Adipocyte (in vitro differentiated cells): Measurements from ENCODE around the gene GRIA4.

Experiments
- DNase-seq: peaks from one replicate; pipeline ENCODE4 v3.0.0-alpha.2; 2015; ENCODE audit warnings: low read depth
- H3K27me3 ChIP-seq: replicated peaks from 2 replicates; pipeline ENCODE4 v1.7.0; 2013; ENCODE audit warnings: mild to moderate bottlenecking, low read length, moderate library complexity; ENCODE audit not compliant: control insufficient read depth, insufficient read depth
- H3K36me3 ChIP-seq: 2 replicates; pipeline ENCODE4 v1.7.0; 2013; ENCODE audit warnings: low read length, mild to moderate bottlenecking, moderate library complexity; ENCODE audit not compliant: control insufficient read depth, insufficient read depth, severe bottlenecking
- H3K4me1 ChIP-seq: 2 replicates; pipeline ENCODE4 v1.7.0; 2013; ENCODE audit warnings: mild to moderate bottlenecking, low read length, moderate library complexity; ENCODE audit not compliant: control insufficient read depth, insufficient read depth
- H3K4me3 ChIP-seq: 2 replicates; pipeline ENCODE4 v1.7.0; 2013; ENCODE audit warnings: mild to moderate bottlenecking, low read length, moderate library complexity
- H3K9ac ChIP-seq: 2 replicates; pipeline ENCODE4 v1.7.0; 2013; ENCODE audit warnings: mild to moderate bottlenecking, low read length, moderate library complexity
- H3K9me3 ChIP-seq: 2 replicates; pipeline ENCODE4 v1.7.0; 2013; ENCODE audit warnings: mild to moderate bottlenecking, low read length, moderate library complexity; ENCODE audit not compliant: control insufficient read depth

The GRIA4 gene

DNA sequence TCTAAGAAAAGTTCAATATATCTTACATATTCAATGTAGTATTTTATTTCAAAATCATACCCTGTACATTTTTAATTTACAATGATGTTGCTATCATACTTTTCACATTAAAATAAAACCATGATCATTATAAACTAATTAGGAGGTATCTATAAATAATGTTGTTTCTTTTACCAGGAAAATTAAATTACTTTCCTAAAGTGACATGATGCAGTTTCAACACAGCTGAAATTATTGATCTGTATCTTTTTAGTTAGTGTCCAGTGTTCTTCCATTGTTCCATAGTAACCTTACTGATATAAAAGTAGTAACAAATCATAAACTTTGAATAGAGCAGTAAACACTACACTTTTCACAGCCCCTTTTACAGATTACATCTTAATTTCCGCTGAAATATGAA, 29.7 kb downstream of the GRIA4 start:
- H3K9ac ChIP-seq, result no peak overlapping the region
- H3K27me3 ChIP-seq, result no peaks in the 10 kb centered on the region
- no peaks in the 10 kb centered on the region for H3K4me1 ChIP-seq
- H3K9me3 ChIP-seq, result no peaks in the 10 kb centered on the region
- DNase-seq, result no peak
- no peak overlapping the region for H3K4me3 ChIP-seq
- no peaks in the 10 kb centered on the region for H3K36me3 ChIP-seq

DNA sequence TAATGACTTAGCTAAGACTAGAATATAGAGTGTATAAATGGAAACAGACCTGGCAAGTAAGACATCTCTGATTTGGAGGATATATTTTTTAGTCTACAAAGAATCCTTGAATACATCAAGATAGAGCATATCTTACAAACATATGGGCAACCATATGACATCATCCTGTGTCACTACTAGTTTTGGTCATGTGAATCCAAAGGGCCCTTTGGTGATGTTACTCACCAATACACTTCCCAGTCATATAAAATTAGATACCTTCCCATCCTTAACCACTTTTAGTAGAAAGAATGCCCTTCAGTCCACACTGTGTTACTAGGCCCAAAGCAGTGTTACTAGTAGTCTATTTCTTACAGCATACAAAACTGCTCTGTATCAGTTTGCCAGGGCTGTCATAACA, 31.6 kb downstream of the GRIA4 start:
- no peaks in the 10 kb centered on the region for H3K27me3 ChIP-seq
- no peak overlapping the region for H3K4me3 ChIP-seq
- no peaks in the 10 kb centered on the region for H3K36me3 ChIP-seq
- no peaks in the 10 kb centered on the region for H3K9me3 ChIP-seq
- no peaks in the 10 kb centered on the region for H3K4me1 ChIP-seq
- DNase-seq, result no peak
- H3K9ac ChIP-seq, result no peak overlapping the region

DNA sequence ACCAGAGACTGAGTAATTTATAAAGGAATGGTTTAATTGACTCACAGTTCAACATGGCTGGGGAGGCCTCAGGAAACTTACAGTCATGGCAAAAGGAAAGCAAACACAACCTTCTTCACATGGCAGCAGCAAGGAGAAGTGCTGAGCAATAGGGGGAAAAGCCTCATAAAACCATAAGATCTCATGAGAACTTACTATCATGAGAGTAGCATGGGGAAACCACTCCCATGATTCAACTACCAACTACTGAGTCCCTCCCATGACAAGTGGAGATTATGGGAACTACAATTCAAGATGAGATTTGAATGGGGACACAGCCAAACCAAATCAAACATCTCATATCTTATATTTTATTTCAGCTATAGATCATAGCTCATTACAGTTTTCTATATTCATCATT, 33.0 kb downstream of the GRIA4 start:
- no peaks in the 10 kb centered on the region for H3K36me3 ChIP-seq
- no peaks in the 10 kb centered on the region for H3K4me1 ChIP-seq
- DNase-seq, result no peak
- peaks cover 9% of the 10 kb centered on the region for H3K9me3 ChIP-seq
- no peaks in the 10 kb centered on the region for H3K27me3 ChIP-seq
- no peak overlapping the region for H3K9ac ChIP-seq
- no peak overlapping the region for H3K4me3 ChIP-seq

DNA sequence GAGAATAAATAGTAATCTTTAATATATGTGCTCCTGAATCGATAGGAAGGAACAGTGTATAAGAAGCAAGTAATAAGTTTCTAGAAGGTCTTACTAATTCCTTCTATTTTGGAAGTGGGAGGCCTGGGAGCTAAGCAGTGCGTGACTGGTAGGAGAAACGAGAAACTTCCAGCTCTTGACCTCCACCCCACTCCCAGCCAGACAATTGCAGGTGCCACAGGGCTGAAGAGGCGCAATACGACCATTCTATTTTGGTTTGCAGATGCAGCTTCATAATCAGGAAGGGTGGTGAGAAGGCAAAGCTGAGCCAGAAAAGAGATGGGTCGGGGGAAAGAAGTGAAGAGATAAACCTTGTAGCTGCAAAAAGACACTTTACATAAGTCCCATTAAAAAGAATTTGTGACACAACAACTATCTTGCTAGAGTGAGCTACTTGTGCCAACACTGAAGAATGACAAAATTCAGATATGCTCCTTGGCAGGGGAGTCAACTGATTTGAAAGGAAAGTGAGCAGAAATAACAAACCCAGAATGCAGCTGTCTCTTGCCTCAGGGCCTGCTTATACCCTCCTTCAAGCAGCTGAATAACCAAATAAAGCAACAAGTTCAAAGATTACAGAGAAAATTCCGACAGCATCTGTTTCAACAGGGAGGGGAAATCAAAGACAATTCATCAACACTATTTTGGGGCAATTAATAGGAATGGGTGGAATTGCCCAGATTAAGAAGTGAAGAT, 35.1 kb downstream of the GRIA4 start:
- Histone ChIP-seq H3K9ac (no peak overlapping the region), H3K36me3 (no peaks in the 10 kb centered on the region), H3K4me3 (no peak overlapping the region), H3K4me1 (no peaks in the 10 kb centered on the region), H3K9me3 (peaks cover 9% of the 10 kb centered on the region), H3K27me3 (no peaks in the 10 kb centered on the region)
- peak; percentile 23 for DNase-seq

DNA sequence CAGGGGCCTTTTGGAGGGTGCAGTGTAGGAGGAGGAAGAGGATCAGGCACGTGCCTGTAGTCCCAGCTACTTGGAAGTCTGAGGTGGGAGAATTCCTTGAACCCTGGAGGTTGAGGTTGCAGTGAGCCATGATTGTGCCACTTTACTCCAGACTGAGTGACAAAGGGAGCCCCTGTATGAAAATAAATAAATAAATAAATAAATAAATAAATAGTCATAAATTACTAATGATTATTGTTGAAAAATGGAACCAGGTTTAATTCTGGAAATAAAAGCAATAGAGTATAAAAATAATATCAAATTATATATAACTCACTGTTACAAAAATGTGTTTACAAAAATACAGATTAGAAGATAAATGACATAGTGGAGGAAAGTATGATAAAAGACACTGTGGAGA, 37.9 kb downstream of the GRIA4 start:
- H3K27me3 ChIP-seq, result no peaks in the 10 kb centered on the region
- no peak for DNase-seq
- H3K4me3 ChIP-seq, result no peak overlapping the region
- no peaks in the 10 kb centered on the region for H3K4me1 ChIP-seq
- H3K9me3 ChIP-seq, result peaks cover 9% of the 10 kb centered on the region
- no peak overlapping the region for H3K9ac ChIP-seq
- no peaks in the 10 kb centered on the region for H3K36me3 ChIP-seq

DNA sequence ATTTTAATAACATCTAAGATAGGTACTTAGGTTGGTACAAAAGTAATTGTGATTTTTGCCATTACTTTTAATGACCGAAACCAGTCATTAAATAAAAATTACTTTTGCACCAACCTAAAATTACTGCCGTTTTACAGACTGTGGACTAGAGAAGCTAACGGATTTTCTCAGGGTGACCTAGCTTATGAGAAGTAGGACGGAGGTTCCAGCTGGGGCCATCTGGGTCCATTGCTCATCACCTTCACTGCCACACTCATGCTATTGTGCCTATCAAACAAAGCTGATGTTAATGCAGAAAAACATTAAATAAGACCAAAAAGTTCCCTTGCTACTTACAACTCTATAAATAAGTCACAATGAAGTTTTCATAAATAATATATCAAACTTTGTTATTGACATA, 38.9 kb downstream of the GRIA4 start:
- Histone ChIP-seq H3K4me3 (no peak overlapping the region), H3K9ac (no peak overlapping the region), H3K27me3 (no peaks in the 10 kb centered on the region), H3K4me1 (no peaks in the 10 kb centered on the region), H3K9me3 (peaks cover 9% of the 10 kb centered on the region), H3K36me3 (no peaks in the 10 kb centered on the region)
- no peak for DNase-seq

DNA sequence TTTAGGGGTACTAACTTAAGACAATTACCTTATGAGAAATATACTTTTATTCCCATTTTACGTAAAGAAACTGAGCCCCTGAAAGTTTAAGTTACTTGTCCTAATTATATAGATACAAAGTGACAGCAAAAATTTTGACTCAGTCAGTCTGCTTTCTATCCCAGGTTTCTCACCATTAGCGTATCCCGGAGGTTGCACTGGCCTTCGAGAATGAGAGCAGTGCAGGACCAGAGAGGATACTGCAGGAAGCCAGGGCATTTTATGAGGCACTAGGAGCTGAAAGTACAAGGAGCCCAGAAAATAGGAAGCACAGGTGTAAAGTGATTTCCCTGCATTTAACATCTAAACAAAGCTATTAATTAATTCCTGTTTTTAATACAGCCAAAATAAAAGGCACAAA, 55.4 kb downstream of the GRIA4 start:
- no peak overlapping the region for H3K4me3 ChIP-seq
- H3K9me3 ChIP-seq, result no peaks in the 10 kb centered on the region
- no peaks in the 10 kb centered on the region for H3K36me3 ChIP-seq
- H3K9ac ChIP-seq, result no peak overlapping the region
- H3K4me1 ChIP-seq, result no peaks in the 10 kb centered on the region
- H3K27me3 ChIP-seq, result no peaks in the 10 kb centered on the region
- no peak for DNase-seq

DNA sequence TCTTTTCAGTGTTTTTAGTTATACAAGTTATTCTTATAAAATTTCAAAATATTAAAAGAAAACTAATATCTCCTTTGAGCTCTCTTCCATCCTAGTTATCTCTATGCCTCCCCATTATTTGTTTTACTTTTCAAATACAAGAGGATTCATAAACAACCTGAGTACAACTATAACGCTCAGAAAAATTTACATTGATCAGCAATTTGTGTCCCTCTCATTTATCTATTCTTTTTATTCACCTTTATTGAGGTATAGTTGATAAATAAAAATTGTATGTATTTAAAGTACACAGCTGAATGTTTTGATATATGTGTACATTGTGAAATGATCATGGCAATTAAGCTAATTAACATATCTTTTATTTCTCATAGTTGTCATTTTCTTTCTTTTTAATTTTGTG, 57.6 kb downstream of the GRIA4 start:
- no peak overlapping the region for H3K9ac ChIP-seq
- H3K9me3 ChIP-seq, result no peaks in the 10 kb centered on the region
- no peaks in the 10 kb centered on the region for H3K27me3 ChIP-seq
- no peaks in the 10 kb centered on the region for H3K36me3 ChIP-seq
- DNase-seq, result no peak
- H3K4me1 ChIP-seq, result no peaks in the 10 kb centered on the region
- no peak overlapping the region for H3K4me3 ChIP-seq

DNA sequence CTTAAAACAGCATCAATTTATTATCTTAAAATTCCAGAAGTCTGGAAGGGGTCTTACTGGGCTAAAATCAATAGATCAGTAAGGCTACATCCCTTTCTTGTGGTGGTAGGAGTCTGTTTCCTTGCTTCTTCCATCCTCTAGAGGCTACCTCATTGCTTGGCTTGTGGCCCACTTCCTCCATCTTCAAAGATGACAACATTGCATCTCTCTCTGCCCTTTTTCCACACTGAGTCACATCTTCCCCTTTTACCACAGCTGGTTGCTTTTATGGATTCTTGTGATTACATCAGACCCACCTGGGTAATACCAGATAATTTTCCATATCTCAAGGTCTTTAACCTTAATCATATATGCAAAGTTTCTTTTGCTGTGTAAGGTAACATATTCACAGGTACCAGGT, 60.9 kb downstream of the GRIA4 start:
- Histone ChIP-seq H3K9ac (no peak overlapping the region), H3K27me3 (no peaks in the 10 kb centered on the region), H3K9me3 (no peaks in the 10 kb centered on the region), H3K4me3 (no peak overlapping the region), H3K36me3 (no peaks in the 10 kb centered on the region), H3K4me1 (no peaks in the 10 kb centered on the region)
- no peak for DNase-seq

DNA sequence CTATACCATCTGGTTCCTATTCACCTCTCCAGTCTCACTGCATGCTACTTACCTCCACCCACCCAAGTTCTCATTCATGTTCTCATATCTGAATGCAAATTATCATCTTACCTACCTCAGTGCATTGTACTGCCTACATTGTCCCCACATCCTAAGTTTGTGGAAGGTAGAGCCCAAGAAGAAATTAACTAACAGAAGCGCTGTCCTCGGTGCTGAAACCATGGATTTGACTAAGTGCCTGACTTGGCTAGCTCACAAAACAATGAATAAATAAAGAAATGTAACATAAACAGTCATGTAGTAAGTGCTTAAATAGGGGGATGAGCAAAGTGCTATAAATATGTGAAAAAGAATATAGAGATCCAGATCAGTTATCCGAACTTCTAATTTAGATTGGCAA, 63.2 kb downstream of the GRIA4 start:
- no peaks in the 10 kb centered on the region for H3K4me1 ChIP-seq
- H3K27me3 ChIP-seq, result no peaks in the 10 kb centered on the region
- DNase-seq, result peak; percentile 74
- H3K4me3 ChIP-seq, result no peak overlapping the region
- H3K36me3 ChIP-seq, result no peaks in the 10 kb centered on the region
- H3K9me3 ChIP-seq, result no peaks in the 10 kb centered on the region
- H3K9ac ChIP-seq, result no peak overlapping the region

DNA sequence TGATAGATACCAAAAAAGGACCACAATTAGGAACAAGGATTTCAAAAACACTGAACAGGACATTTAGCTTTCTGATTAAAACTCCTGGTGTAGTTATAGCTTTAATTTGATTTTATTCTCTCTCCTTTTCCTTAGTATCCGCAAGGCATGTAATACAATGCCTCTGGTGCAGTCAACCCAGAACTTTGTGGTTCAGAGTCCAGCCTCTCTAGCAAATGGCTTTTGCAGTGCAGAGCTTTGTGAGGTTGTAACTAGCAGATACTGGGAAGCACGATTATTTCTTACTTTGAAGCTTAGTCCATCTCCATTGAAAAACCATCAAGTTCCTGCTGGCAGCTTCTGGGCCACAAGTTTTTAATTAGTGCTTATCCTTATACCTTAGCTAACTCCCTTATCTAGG, 79.8 kb downstream of the GRIA4 start:
- no peak overlapping the region for H3K9ac ChIP-seq
- no peaks in the 10 kb centered on the region for H3K4me1 ChIP-seq
- no peak overlapping the region for H3K4me3 ChIP-seq
- peaks cover 3% of the 10 kb centered on the region for H3K9me3 ChIP-seq
- H3K36me3 ChIP-seq, result no peaks in the 10 kb centered on the region
- DNase-seq, result no peak
- H3K27me3 ChIP-seq, result no peaks in the 10 kb centered on the region

DNA sequence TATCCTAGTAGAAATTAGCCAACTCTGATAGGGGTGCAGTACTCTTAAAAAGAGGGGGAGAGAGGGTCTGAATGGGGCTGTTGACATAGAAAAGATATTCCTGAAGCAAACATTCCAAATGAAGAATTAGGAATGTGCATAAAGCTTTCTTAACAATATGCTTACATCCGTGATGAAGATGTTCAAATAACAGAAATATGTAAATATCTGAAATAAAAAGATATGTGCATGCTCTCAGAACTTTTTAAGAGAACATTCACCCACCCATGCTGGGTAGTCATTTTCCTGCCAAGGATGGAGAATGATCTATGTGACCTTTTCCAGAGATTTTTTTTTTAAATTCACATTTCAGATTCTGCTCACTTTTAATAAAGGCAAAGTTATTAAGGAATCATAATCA, 80.6 kb downstream of the GRIA4 start:
- peaks cover 3% of the 10 kb centered on the region for H3K9me3 ChIP-seq
- DNase-seq, result no peak
- no peak overlapping the region for H3K4me3 ChIP-seq
- H3K36me3 ChIP-seq, result no peaks in the 10 kb centered on the region
- no peaks in the 10 kb centered on the region for H3K27me3 ChIP-seq
- no peaks in the 10 kb centered on the region for H3K4me1 ChIP-seq
- H3K9ac ChIP-seq, result no peak overlapping the region
